Adrenal gland (tissue), 12 donors: ENCODE results near the gene IL16. TPM values are rescaled to one million over a fixed set of nuclear protein-coding genes. Genes with fewer than 3 reads are reported as not detected.

Experiments used
- DNase-seq, 7 donors: peaks; one replicate each; pipeline ENCODE4 v3.0.0-alpha.2; 2019 to 2020
- H3K27ac ChIP-seq, 5 donors: fragments of 200-600 bp; sonication (generic) in 4 of 5; 1 replicate in 3 of 5; 2 replicates in 2 of 5; pipeline versions ENCODE4 v1.5.1 to v1.8.0; 2016 to 2020; ENCODE audit warnings: mild to moderate bottlenecking in 1 of 5
- H3K27me3 ChIP-seq: fragments of 200-600 bp; 2 replicates; pipeline ENCODE4 v1.8.0; 2021
- H3K36me3 ChIP-seq, 2 donors: fragments of 200-600 bp; replicated peaks in 1 of 2; 1 replicate in 1 of 2; 2 replicates in 1 of 2; pipeline versions ENCODE4 v1.5.1 to v1.8.0; 2018 to 2022
- H3K4me1 ChIP-seq, 2 donors: fragments of 200-600 bp; replicated peaks in 1 of 2; 1 replicate in 1 of 2; 2 replicates in 1 of 2; pipeline versions ENCODE4 v1.5.1 to v1.8.0; 2018 to 2021
- H3K4me3 ChIP-seq, 4 donors: fragments of 200-600 bp; sonication (generic) in 3 of 4; one replicate each; pipeline ENCODE4 v1.5.1; 2016 to 2018
- H3K9me3 ChIP-seq, 3 donors: fragments of 200-600 bp; sonication (generic) in 1 of 3; replicated peaks in 1 of 3; 1 replicate in 2 of 3; 2 replicates in 1 of 3; pipeline versions ENCODE4 v1.5.1 to v1.8.0; 2016 to 2021
- CTCF ChIP-seq, 6 experiments: fragments of 450-650 bp in 4 of 6; fragments of 200-600 bp in 2 of 6; sonication (generic) in 1 of 6; IDR thresholded peaks; 1 replicate in 5 of 6; 2 replicates in 1 of 6; pipeline versions ENCODE4 v1.5.1 to v1.8.0; 2016 to 2021; ENCODE audit warnings: antibody characterized with exemption in 6 of 6, mild to moderate bottlenecking in 2 of 6, moderate library complexity in 1 of 6
- POLR2A ChIP-seq, 2 donors: fragments of 450-650 bp; IDR thresholded peaks; one replicate each; pipeline ENCODE4 v1.6.1; 2017; ENCODE audit warnings: antibody characterized with exemption in 2 of 2, mild to moderate bottlenecking in 2 of 2, moderate library complexity in 1 of 2
- whole genome bisulfite sequencing, 4 donors: extraction: QIAGEN DNeasy Blood & Tissue Kit in 2 of 4; methylation state at CpG; one replicate each; pipeline versions ENCODE4 v1.1.5 to v1.1.7; 2013 to 2017; 5-methylcytosine and 5-hydroxymethylcytosine counted together
- intact Hi-C, 2 donors: fragments of 100-400 bp; cut with DNase I; formaldehyde crosslinking; loops; one replicate each; pipeline versions ENCODE4 v1.14.1 to v1.15.0; 2022 to 2023
- polyA plus RNA-seq, 3 donors: library from polyadenylated mRNA; stranded (reverse); fragments of 200-250 nt in 2 of 3; fragments of 350-450 nt in 1 of 3; fragmentation: Illumina TruSeq in 1 of 3; extraction: RNeasy Lipid Tissue Mini Kit (QIAGEN cat#74804) in 1 of 3; gene quantifications; one replicate each; pipeline ENCODE4 v1.2.3, GENCODE V29; 2013 to 2014
- total RNA-seq, 9 donors: library from RNA; depleted of rRNA in 4 of 9; stranded (reverse); fragments of >200 nt in 4 of 9; fragments of 120-200 nt in 1 of 9; fragmentation: NEBNext Ultra II Directional in 1 of 9; extraction: Animal tissue kit (Norgen Biotek cat#: 25700) in 1 of 9; gene quantifications; one replicate each; pipeline versions ENCODE4 v1.1.0 to v1.2.4, GENCODE V29; 2013 to 2023
- donor health status: healthy with polysubstance abuse.
- donor health status: Bipolar disorder and iron deficiency.
- donor health status: DM: yes; HTN: yes; CAD: no.
- donor health status: DM: no; HTN: no; CAD: no.
- donor health status: DM: no; HTN: no; CAD: no.
- donor health status: DM: yes; HTN: yes; CAD: no.

Gene IL16
- total and polyA plus RNA-seq, 12 donors: 2.2 to 16.0 (median 6.3) TPM

- Histone ChIP-seq H3K4me1 (no peaks in the 10 kb centered on the region), H3K27me3 (no peaks in the 10 kb centered on the region), H3K4me3 (no peak overlapping the region), H3K9me3 (no peaks in the 10 kb centered on the region), H3K27ac (no peak overlapping the region), H3K36me3 (no peaks in the 10 kb centered on the region)
- DNase-seq: no peak
- intact Hi-C loops: no loop called here
- TF ChIP-seq CTCF (IDR thresholded peaks at IDR 0.05) (no peak), POLR2A (IDR thresholded peaks at IDR 0.05) (no peak)
- 39 to 84% (median 63%) methylated on average over 1 of the region's 1 CpG for WGBS, 4 donors
Observed at GRCh38 chr15:81175496-81175895, 21.2 kb upstream of the IL16 start.

- intact Hi-C loops: no loop called here
- Histone ChIP-seq H3K27ac (peak overlapping the region in 2 of 5 donors; percentile 41 to 67), H3K27me3 (no peaks in the 10 kb centered on the region), H3K9me3 (no peaks in the 10 kb centered on the region), H3K4me3 (no peak overlapping the region), H3K36me3 (no peaks in the 10 kb centered on the region), H3K4me1 (no peaks in the 10 kb centered on the region)
- DNase-seq: peak in 5 of 7 donors; percentile 11 to 65 (median 31)
- TF ChIP-seq POLR2A (IDR thresholded peaks at IDR 0.05): no peak
- TF ChIP-seq CTCF (IDR thresholded peaks at IDR 0.05): no peak
- WGBS, 4 donors: 67 to 70% (median 70%) methylated on average over 16 of the region's 16 CpGs
Observed at GRCh38 chr15:81176291-81176893, 20.3 kb upstream of the IL16 start.

GRCh38 chr15:81178365-81178764 is 18.3 kb upstream of the IL16 start:
- Histone ChIP-seq H3K27me3 (no peaks in the 10 kb centered on the region), H3K4me3 (no peak overlapping the region), H3K27ac (no peak overlapping the region), H3K9me3 (no peaks in the 10 kb centered on the region), H3K36me3 (no peaks in the 10 kb centered on the region), H3K4me1 (no peaks in the 10 kb centered on the region)
- no peak for DNase-seq
- 68 to 78% (median 74%) methylated on average over 2 of the region's 2 CpGs for WGBS, 4 donors
- TF ChIP-seq CTCF (IDR thresholded peaks at IDR 0.05): no peak
- intact Hi-C loops: no loop called here

GRCh38 chr15:81181220-81181619 is 15.5 kb upstream of the IL16 start:
- Histone ChIP-seq H3K9me3 (no peaks in the 10 kb centered on the region), H3K36me3 (no peaks in the 10 kb centered on the region), H3K27me3 (no peaks in the 10 kb centered on the region), H3K4me3 (no peak overlapping the region), H3K4me1 (no peaks in the 10 kb centered on the region), H3K27ac (peak overlapping the region in 1 of 5 donors; percentile 77)
- intact Hi-C loops: no loop called here
- DNase-seq: no peak
- 51 to 77% (median 63%) methylated on average over 3 of the region's 3 CpGs for WGBS, 4 donors
- TF ChIP-seq POLR2A (IDR thresholded peaks at IDR 0.05): no peak
- TF ChIP-seq CTCF (IDR thresholded peaks at IDR 0.05): no peak
